Stimulated activated CD4-positive, alpha-beta T cell treated with anti-CD3 and anti-CD28 coated beads, Interleukin-2, amount 100 ng/mL, for 4 hours (primary cell): ENCODE results near the gene TSR3.
"Not testable (repeated sequence)": the region's sequence is repeated elsewhere in the genome, so short reads cannot be mapped to it uniquely, and the experiment has no call there.

Experiments
- DNase-seq: peaks from one replicate; pipeline ENCODE4 v3.0.0-alpha.2; 2020; ENCODE audit warnings: low read depth

The TSR3 gene

DNA sequence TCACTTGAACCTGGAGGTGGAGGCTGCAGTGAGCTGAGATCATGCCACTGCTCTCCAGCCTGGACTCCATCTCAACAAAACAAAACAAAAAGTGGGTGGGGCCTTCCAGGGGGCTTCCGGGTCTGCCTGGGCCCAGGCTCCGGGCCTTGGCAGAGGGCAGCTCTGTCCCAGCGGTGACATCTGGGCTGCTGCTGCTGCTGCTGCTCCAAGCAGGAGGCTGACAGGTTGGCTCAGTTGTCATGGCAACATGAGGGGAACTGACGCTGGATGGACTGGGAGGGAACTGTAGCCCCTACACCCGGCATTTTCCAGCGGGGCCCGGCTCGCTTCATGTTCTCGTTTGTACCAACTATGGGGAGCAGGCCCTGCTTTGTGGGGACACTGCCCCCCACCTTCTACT is 14.2 kb downstream of the TSR3 start:
- no peak for DNase-seq

- DNase-seq = no peak
These were observed 15.1 kb downstream of the TSR3 start for GRCh38 chr16:1336619-1337018.

GRCh38 chr16:1335996-1336395 is 15.7 kb downstream of the TSR3 start:
- no peak for DNase-seq

DNA sequence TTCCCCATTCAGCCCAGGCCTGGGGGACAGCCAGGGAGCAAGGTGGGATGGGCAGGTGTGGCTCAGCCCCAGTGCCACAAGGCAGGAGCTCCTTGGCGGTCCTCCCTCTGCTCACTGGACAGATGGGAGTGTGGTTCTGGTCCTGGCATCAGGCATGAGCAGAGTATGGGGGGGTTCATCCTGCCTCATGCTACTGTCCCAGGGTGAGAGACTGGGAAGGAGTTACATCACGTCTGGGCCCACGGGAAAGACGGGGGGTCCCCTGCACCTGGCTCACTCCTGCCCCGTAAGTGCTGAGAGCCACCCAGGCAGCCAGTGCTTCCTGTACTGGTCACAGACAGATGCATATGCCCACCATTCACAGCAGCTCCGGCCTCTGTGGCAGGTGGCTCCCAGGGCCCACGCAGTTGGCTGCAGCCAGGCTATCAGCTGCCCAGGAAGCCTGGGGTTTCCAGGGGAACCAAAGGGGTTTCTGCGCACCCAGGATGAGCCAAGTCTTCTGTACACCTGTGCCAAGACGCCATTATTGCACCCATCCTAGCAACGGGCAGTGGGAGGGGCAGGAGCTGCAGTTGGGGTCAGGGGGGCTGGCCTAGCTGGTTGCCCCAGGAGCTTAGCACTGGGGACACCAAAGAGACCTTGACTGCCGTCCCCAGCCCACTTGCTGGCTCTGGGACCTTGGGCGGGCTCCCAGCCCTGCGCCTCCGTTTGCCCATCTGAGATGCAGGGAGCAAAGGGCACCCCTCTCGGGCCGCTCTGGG is 16.3 kb downstream of the TSR3 start:
- DNase-seq = no peak

- no peak for DNase-seq
These were observed 16.9 kb downstream of the TSR3 start for GRCh38 chr16:1334739-1335138.

GRCh38 chr16:1333854-1334700 is 17.6 kb downstream of the TSR3 start:
- no peak for DNase-seq

DNA sequence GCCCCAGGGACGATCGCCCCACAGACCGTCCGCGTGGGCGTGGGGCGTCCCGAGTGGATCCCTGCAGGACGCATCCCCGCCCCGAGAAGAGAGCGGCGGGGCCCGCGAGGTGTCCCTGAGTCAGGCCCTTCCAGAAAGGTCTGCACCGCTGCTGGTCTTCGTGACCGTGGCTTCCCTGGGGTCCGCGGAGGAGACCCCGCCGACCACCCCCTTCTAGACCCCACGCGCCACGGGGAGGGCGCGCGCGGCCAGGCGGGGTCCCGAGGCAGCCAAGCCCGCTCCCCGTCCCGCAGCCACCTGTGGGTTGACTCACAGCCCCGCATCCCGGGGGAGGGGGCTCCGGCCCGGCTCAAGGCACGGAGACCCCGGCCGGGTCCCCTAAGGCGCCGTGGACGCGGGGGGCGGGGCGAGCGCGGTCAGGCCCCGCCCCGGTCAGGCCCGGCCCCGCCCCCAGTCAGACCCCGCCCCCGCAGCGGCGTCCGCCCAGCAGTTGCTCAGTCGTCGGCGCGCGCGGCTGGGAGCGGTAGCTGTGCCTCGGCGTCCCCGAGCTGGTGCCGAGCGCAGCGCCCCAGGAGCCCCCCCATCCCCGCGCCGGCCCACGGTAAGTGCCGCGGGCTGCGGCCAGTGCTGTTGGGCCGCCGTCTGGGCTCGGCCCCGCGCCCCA is 18.4 kb downstream of the TSR3 start, which contains the start of gene BAIAP3:
Gene BAIAP3 (plus strand): TSS at position 497 of the 664 bp plus-strand sequence. CDS start 4,905 bp downstream, outside the sequence.
- no peak for DNase-seq

DNA sequence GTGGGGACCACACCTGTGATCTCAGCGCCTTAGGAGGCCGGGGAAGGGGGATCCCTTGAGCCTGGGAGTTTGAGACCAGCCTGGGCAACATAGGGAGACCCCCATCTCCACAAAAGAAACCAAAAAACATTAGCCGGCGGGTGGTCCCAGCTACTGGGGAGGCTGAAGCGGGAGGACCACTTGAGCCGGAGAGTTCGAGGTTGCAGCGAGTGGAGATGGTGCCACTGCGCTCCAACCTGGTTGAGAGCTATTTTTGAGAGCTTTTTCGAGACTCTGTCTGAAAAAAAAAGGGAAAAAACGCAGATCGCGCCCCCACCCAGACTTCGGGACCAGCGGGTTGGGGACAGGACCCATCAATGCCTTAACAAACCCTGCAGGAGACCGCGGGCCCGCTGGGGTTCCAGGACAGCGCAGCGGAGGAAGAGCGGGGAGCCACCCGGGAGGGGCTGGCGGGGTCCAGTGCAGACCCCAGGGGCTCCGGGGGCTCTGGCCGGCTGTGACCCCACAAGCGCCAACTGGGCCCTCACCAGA is 19.0 kb downstream of the TSR3 start:
- no peak for DNase-seq

GRCh38 chr16:1331712-1332617 is 19.7 kb downstream of the TSR3 start:
- no peak for DNase-seq

GRCh38 chr16:1330931-1331711 is 20.6 kb downstream of the TSR3 start:
- no peak for DNase-seq

DNA sequence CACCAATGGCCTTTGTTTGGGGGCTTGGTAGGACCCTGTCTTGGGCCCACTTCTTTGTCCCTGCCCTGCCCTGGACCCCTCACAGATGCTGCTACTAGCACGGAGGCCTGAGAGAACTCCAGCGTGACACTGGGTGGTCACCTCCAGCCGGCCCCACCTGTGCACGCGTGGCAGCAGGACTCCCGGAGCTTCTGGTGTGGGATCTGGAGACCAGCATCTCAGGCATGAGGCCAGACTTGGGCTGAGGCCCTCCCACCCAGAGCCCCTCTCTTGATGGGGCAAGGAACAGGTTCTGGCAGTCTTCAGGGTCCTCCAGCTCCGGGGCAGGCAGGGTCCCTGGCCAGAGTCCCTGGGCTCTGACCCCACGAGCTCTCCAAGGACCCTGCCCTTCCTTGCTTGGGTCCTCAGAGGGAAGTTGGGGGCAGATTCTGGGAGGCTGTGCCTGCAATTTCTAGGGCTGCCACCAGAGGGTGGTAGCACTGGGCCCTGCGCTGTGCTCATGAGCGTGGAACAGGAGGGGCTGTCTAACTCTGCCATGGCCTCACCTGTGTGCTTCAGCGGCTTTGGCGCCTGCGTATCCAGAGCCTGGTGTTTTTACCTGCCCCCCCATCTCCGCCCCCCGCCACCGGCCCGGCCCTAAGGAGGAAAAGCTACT is 21.3 kb downstream of the TSR3 start:
- no peak for DNase-seq

DNA sequence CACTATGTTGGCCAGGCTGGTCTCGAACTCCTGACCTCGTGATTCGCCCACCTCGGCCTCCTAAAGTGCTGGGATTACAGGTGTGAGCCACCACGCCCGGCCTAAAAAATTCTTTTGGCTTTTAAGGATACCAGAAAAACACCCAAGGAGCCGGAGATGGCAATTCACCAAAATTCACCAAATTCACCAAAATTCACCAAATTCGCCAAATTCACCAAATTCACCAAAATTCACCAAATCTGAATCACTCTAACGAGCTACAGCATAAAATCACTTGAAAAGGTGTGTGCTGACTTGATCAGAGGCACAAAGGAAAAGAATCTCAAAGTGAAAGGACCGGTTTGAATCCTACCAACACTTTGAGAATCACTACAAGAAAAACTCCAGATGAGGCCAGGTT is 22.7 kb downstream of the TSR3 start:
- not testable (repeated sequence) for DNase-seq

GRCh38 chr16:1328136-1328535 is 23.5 kb downstream of the TSR3 start:
- DNase-seq = not testable (repeated sequence)

- no peak for DNase-seq
These were observed 24.1 kb downstream of the TSR3 start for GRCh38 chr16:1327619-1327947.

GRCh38 chr16:1326946-1327618 is 24.6 kb downstream of the TSR3 start:
- no peak for DNase-seq

DNA sequence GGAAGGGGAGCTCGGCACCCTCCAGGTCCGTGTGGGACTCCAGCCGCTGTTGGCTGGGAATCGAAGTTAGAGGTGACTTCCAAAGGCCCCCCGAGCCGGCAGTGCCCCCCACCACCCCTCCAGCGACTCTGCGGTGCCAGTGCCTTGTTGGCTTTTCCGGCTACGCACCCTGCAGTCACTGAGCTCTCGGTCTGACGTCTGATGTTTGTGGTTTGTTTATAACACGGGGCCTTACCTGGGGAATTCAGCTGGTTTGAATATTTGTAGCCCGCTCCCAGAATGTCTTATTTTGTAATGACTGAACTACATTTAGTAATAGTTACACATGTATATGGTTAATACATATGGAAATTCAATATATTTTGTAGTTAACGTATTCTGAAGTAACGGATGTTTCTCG is 25.3 kb downstream of the TSR3 start:
- DNase-seq = no peak

- no peak for DNase-seq
These were observed 25.9 kb downstream of the TSR3 start for GRCh38 chr16:1325673-1326371.

GRCh38 chr16:1325261-1325660 is 26.4 kb downstream of the TSR3 start:
- no peak for DNase-seq

- no peak for DNase-seq
These were observed 27.3 kb downstream of the TSR3 start for GRCh38 chr16:1324286-1324826.
